Activated T-helper 1 cell treated with anti-CD3 and anti-CD28 coated beads, Interleukin-12 subunit alpha, Interleukin-12 subunit beta, Interleukin-2, Interleukin-4 antibody, amounts not matched to agents 30 ng/mL and 10 ng/mL and 1 ng/mL, durations not matched to agents 14 hours and 24 hours and 36 hours (primary cell): ENCODE data around the gene OLA1. TPM values are rescaled to one million over a fixed set of nuclear protein-coding genes. Genes with fewer than 3 reads are reported as not detected.
A peak's percentile ranks its signal among the peaks of the same experiment; 100 is the strongest.

Experiments
- DNase-seq: peaks from one replicate; pipeline ENCODE4 v3.0.0; 2021; ENCODE audit warnings: low spot score
- H3K27ac Mint-ChIP-seq: one replicate; pipeline ENCODE4 v1.8.0; 2021; ENCODE audit warnings: mild to moderate bottlenecking, mixed read lengths
- H3K27me3 Mint-ChIP-seq: one replicate; pipeline ENCODE4 v1.8.0; 2022; ENCODE audit warnings: mild to moderate bottlenecking, moderate library complexity, mixed read lengths; ENCODE audit not compliant: insufficient read depth
- H3K36me3 Mint-ChIP-seq: one replicate; pipeline ENCODE4 v1.8.0; 2021; ENCODE audit warnings: low read depth, mixed read lengths
- H3K4me1 Mint-ChIP-seq: one replicate; pipeline ENCODE4 v1.8.0; 2021; ENCODE audit warnings: low read depth, mixed read lengths
- H3K4me3 Mint-ChIP-seq: one replicate; pipeline ENCODE4 v1.8.0; 2021; ENCODE audit warnings: mild to moderate bottlenecking, moderate library complexity, mixed read lengths
- H3K9me3 Mint-ChIP-seq: one replicate; pipeline ENCODE4 v1.8.0; 2021; ENCODE audit warnings: mixed read lengths
- intact Hi-C: fragments of 100-400 bp; cut with micrococcal nuclease; formaldehyde crosslinking; loops from one replicate; pipeline ENCODE4 v1.15.1; 2024
- total RNA-seq: library from RNA; stranded (reverse); gene quantifications from 2 replicates; pipeline ENCODE4 v1.2.3, GENCODE V29; 2022

Gene OLA1
- total RNA-seq, 1 donor from 2014 or later = 132 TPM

- Mint-ChIP-seq H3K27ac (no peak overlapping the region), H3K4me1 (peaks cover 12% of the 10 kb centered on the region), H3K27me3 (peaks cover 2% of the 10 kb centered on the region), H3K36me3 (peaks cover 1% of the 10 kb centered on the region), H3K9me3 (no peaks in the 10 kb centered on the region), H3K4me3 (no peak overlapping the region)
- intact Hi-C loops = loop anchor here (10.0 kb wide), 1 partner anchor 160 kb away; no protein-coding TSS in a partner anchor
- no peak for DNase-seq
Measured at GRCh38 chr2:174044556-174044955, 203.8 kb downstream of the OLA1 start.

GRCh38 chr2:174040417-174040701 lies 208.0 kb downstream of the OLA1 start:
- no peak overlapping the region for H3K27ac Mint-ChIP-seq
- H3K36me3 Mint-ChIP-seq = peaks cover 1% of the 10 kb centered on the region
- intact Hi-C loops = loop anchor here (1.0 to 10.0 kb wide), 2 partner anchors 156 to 638 kb away; no protein-coding TSS in a partner anchor
- no peak overlapping the region for H3K4me3 Mint-ChIP-seq
- H3K27me3 Mint-ChIP-seq = peaks cover 2% of the 10 kb centered on the region
- H3K9me3 Mint-ChIP-seq = no peaks in the 10 kb centered on the region
- H3K4me1 Mint-ChIP-seq = peaks cover 20% of the 10 kb centered on the region
- DNase-seq = no peak

DNA sequence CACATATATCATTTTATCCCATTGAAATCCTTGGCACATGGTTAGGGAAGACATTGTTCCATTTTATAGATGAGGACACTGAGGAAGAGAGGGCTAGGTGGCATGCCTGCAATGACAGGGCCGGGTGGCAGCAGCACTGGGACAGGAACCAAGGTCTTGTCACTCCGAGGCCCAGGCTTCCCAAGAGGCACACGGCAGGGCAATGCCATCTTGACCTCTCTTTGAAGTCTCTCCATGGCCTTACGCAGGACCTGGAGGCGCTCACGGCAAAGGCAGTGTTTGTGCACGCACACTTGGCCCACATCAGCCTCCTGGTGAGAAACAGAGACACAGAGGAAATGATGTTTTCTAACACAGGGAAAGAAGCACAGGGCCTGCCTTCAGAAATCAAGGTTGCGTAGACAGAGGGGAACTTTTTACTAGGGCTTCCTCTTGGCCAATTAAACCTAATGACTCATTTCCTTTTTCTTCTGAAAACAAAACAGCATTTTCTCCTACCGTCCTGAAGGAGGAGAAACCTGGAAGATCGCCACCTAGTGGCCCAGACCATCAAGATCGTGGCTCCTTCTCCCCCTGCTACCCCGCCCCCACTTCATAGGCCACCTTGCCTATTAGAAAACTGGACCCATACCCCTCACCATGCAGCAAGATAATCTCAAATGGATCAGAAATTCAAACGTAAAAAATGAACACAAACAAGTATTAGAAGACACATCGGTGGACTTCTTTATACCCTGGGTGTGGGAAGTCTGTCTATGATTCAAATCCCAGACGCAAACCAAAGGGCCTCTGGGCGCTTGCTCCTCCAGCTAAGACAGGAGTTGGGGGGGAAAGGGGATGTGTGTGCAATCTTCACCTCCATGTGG lies 208.5 kb downstream of the OLA1 start:
- no peaks in the 10 kb centered on the region for H3K9me3 Mint-ChIP-seq
- no peaks in the 10 kb centered on the region for H3K27me3 Mint-ChIP-seq
- peak; percentile 72 for DNase-seq
- H3K4me3 Mint-ChIP-seq = peak overlapping the region; percentile 40
- H3K36me3 Mint-ChIP-seq = no peaks in the 10 kb centered on the region
- H3K4me1 Mint-ChIP-seq = peaks cover 16% of the 10 kb centered on the region
- H3K27ac Mint-ChIP-seq = peak overlapping the region; percentile 89
- intact Hi-C loops = loop anchor here (1.0 to 10.0 kb wide), 4 partner anchors 76 to 637 kb away; partner anchors contain the start of gene SCRN3

GRCh38 chr2:174038462-174038861 lies 209.9 kb downstream of the OLA1 start:
- no peak for DNase-seq
- H3K4me1 Mint-ChIP-seq = peaks cover 15% of the 10 kb centered on the region
- no peak overlapping the region for H3K27ac Mint-ChIP-seq
- no peaks in the 10 kb centered on the region for H3K36me3 Mint-ChIP-seq
- H3K4me3 Mint-ChIP-seq = no peak overlapping the region
- intact Hi-C loops = no loop called here
- peaks cover 3% of the 10 kb centered on the region for H3K27me3 Mint-ChIP-seq
- no peaks in the 10 kb centered on the region for H3K9me3 Mint-ChIP-seq

- Mint-ChIP-seq H3K4me3 (no peak overlapping the region), H3K4me1 (peaks cover 21% of the 10 kb centered on the region), H3K9me3 (no peaks in the 10 kb centered on the region), H3K27ac (no peak overlapping the region), H3K36me3 (no peaks in the 10 kb centered on the region), H3K27me3 (peaks cover 3% of the 10 kb centered on the region)
- intact Hi-C loops = no loop called here
- DNase-seq = no peak
Measured at GRCh38 chr2:174036825-174037224, 211.5 kb downstream of the OLA1 start.

DNA sequence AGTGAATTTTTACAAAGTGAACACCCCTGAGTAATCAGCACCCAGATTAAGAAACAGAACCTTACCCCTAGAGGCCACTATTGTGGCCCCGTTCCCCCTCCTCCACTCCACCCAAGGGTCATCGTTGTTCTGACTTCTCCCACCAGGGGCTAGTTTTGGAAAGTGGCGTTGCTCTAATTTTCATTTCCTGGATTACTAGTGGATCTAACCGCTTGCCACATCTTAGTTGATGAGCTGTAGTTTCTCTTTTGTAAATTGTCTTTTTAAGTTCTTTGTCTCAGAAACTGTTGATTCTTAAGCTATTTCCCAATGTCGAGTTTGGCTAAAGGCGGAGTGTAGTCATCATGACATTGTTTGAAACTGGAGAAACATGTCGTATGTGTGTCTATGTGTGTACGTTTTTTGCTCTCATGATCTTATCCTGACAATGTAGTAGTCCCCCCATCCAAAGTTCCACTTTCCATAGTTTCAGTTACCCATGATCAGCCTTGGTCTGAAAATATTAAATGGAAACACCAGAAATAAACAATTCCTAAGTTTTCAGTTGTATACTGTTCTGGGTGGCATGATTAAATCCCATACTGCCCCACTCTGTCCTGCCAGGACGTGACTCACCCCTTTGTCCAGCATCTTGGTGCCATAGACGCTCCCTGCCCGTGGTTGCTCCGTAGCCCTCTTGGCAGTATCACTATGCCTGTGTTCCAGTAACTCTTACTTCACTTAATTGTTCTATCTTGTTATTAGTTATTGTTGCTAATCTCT lies 212.2 kb downstream of the OLA1 start:
- Mint-ChIP-seq H3K27ac (no peak overlapping the region), H3K36me3 (no peaks in the 10 kb centered on the region), H3K4me1 (peaks cover 21% of the 10 kb centered on the region), H3K27me3 (peaks cover 3% of the 10 kb centered on the region), H3K4me3 (no peak overlapping the region), H3K9me3 (no peaks in the 10 kb centered on the region)
- intact Hi-C loops = loop anchor here (1.0 kb wide), 1 partner anchor 17 kb away; no protein-coding TSS in a partner anchor
- DNase-seq = no peak

DNA sequence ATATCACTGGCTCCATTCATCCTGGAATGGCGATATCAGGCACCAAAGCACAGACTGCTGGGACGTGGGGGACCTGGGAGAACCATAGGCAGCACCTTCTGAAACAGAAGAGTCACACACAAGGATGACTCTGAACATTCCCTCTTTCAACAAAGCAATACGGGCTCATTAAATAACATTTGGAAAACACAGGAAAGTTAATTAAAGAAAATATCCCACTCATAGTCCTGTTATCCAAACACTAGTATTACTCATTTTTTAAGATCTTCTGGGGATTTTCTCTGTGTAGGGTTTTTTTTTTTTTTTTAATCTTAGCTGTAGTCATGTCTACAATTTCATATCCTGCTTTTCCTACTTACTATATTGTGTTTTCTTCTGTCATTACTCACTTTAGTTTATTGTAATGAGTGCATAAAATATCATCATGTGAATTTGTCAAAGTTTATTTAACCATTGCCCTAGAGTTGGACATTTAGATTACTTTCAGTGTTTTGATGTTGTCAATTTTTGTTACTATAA lies 213.2 kb downstream of the OLA1 start:
- no peak overlapping the region for H3K27ac Mint-ChIP-seq
- no peaks in the 10 kb centered on the region for H3K36me3 Mint-ChIP-seq
- no peak overlapping the region for H3K4me3 Mint-ChIP-seq
- peaks cover 3% of the 10 kb centered on the region for H3K27me3 Mint-ChIP-seq
- no peak for DNase-seq
- intact Hi-C loops = loop anchor here (1.0 kb wide), 1 partner anchor 16 kb away; no protein-coding TSS in a partner anchor
- no peaks in the 10 kb centered on the region for H3K9me3 Mint-ChIP-seq
- H3K4me1 Mint-ChIP-seq = peaks cover 20% of the 10 kb centered on the region

DNA sequence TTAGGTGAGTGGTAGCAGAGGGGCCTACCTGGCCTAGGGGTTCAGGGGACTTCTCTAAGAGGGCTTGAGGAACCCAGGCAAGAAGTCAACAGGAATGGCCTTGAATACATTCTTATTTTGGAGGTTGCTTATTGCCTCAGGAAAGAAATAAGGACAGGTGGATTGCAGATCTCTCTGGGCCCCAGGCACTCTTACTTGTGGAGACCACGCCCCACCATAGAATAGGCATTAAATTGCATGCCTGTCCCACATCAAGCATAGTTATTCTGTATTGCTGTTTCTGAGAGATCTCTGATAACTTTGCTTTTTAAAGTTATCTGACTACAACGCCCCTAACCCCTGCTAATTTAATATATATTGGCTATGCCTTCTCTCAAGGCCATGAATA lies 215.2 kb downstream of the OLA1 start:
- peaks cover 3% of the 10 kb centered on the region for H3K27me3 Mint-ChIP-seq
- intact Hi-C loops = no loop called here
- DNase-seq = no peak
- H3K9me3 Mint-ChIP-seq = no peaks in the 10 kb centered on the region
- no peak overlapping the region for H3K27ac Mint-ChIP-seq
- peaks cover 10% of the 10 kb centered on the region for H3K4me1 Mint-ChIP-seq
- H3K4me3 Mint-ChIP-seq = no peak overlapping the region
- H3K36me3 Mint-ChIP-seq = no peaks in the 10 kb centered on the region

DNA sequence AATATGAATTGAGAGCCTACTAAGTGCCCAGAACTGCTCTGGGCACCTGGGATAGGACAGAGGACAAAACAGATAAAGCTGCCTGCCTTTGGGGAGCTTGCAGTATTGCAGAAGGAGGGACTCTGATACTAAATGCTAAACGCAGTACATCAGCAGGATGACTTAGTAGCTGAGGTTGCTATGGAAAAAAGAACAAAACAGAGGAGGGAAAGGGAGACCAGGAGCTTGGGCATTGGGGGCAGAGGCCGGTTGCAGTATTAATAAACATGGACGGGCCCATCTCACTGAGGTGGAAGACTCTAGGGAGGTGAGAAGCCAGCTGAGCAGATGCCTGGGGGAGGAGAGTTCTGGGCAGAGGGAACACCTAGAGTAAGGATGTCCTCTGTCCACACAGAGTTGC lies 217.1 kb downstream of the OLA1 start:
- Mint-ChIP-seq H3K4me1 (peaks cover 6% of the 10 kb centered on the region), H3K9me3 (no peaks in the 10 kb centered on the region), H3K4me3 (no peak overlapping the region), H3K27me3 (peaks cover 3% of the 10 kb centered on the region), H3K36me3 (no peaks in the 10 kb centered on the region), H3K27ac (no peak overlapping the region)
- intact Hi-C loops = no loop called here
- no peak for DNase-seq

GRCh38 chr2:174028935-174029334 lies 219.4 kb downstream of the OLA1 start:
- Mint-ChIP-seq H3K4me3 (no peak overlapping the region), H3K4me1 (peaks cover 6% of the 10 kb centered on the region), H3K27ac (no peak overlapping the region), H3K27me3 (no peaks in the 10 kb centered on the region), H3K36me3 (no peaks in the 10 kb centered on the region), H3K9me3 (peaks cover 2% of the 10 kb centered on the region)
- DNase-seq = no peak
- intact Hi-C loops = no loop called here

DNA sequence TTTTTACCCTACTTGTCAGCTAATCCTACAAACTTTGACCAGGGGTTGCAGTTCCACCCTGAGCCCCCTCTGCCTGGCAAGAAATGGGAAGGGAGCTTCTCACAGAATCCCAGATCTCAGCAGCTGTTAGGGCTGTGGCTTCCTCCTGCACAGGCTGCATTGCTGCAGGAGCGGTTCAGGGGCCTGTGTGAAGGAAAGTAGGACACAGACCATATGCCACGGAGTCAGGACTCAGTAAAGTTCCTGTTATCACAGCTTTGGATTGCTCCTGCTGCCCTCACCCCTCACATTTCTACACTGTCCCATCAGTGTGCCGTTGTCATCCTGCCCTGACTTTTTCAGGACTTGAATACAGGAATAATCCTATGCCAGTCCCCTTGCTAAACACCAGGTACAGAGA lies 220.4 kb downstream of the OLA1 start:
- Mint-ChIP-seq H3K36me3 (no peaks in the 10 kb centered on the region), H3K9me3 (peaks cover 2% of the 10 kb centered on the region), H3K27me3 (no peaks in the 10 kb centered on the region), H3K27ac (no peak overlapping the region), H3K4me3 (no peak overlapping the region), H3K4me1 (peaks cover 6% of the 10 kb centered on the region)
- intact Hi-C loops = no loop called here
- no peak for DNase-seq

DNA sequence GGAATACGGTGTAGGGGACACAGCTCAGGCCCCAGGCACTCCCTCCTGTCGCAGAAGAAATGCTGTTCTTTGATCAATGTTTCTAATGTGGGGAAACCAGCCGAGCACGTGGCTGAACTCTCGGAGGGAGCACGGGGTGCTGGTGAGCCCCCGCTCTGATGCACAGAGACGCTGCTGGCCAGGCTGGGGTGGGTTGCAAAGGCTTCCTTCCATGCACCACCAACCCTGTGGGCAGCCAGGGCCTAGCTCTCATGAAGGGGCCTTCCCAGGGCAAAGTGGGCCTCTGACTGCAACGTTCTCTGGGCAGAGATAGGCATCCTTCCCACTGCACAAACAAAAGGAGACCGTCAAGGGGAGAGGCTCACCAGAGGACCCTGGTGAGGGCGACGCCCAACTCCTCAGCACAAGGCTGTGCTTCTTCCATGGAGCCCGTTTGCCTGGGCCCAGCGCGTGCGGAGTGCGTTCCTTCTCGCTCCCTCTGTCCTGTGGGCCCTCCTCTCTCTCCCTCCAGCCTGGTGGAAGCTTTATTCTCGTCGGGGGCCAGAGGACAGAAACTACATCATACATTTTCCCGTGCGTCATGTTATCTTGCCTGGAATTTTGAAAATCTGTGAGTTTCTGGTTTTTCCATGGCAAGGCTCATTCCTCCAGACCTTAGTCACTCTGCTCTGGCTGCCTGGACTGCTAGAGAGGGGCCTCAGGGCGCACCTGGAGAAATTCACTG lies 222.0 kb downstream of the OLA1 start:
- intact Hi-C loops = no loop called here

More for the DNA sequence above, 222.0 kb downstream of the OLA1 start:
- H3K9me3 Mint-ChIP-seq = peaks cover 2% of the 10 kb centered on the region
- H3K4me1 Mint-ChIP-seq = no peaks in the 10 kb centered on the region
- H3K4me3 Mint-ChIP-seq = no peak overlapping the region
- H3K27me3 Mint-ChIP-seq = no peaks in the 10 kb centered on the region
- H3K27ac Mint-ChIP-seq = no peak overlapping the region
- DNase-seq = no peak
- H3K36me3 Mint-ChIP-seq = no peaks in the 10 kb centered on the region
